Choroid plexus epithelial cell (primary cell): Measurements from ENCODE around the gene DAAM2.

Source experiments
- DNase-seq: peaks from one replicate; pipeline ENCODE4 v3.0.0-alpha.2; 2010; ENCODE audit warnings: low read depth
- H3K4me3 ChIP-seq: 2 replicates; pipeline ENCODE4 v1.5.1; 2011; ENCODE audit warnings: low read depth, mild to moderate bottlenecking, control low read depth, low read length, moderate library complexity
- TF ChIP-seq, protein P1 (sequence below): conservative IDR thresholded peaks from 2 replicates; pipeline ENCODE4 v1.5.1; 2011; ENCODE audit warnings: low read depth, mild to moderate bottlenecking, control low read depth, inconsistent platforms, low read length, moderate library complexity

The DAAM2 gene

DNA sequence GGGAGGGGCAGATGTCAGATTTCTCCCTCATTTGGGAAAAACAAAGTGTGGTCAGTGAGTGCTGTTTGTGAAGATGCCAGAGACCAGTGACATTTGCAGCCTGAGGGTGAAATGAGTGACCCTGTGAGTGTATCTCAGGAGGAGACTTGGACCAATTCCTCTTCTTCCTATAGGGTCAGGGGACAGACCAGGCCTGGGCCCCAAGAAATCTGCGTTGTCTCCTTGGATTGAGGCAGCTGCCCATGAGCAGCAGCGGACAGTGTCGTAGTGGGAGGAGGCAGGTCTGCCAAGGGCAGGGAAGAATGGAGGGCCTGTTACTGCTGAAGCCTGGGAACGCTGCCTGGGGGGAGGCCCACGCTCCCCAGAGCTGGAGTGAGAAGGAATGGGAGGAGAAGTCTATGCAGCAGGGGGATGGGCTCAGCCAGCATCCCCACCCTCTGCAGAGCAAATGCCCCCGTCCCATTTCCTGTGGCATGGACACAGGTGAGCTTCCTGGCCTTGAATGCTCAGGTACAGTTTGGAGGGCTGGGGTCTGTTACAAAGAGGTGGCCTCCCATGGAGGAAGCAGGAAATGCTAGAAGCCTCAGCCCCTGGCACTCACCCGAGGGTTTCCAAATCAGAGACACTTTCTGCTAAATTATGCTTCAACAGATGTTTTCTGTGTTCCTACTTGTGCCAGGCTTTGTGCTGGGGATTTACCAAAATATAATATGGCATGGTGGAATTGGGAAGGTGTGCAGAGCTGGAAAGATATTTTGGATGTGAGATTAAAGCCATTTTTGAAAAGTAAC, 29.8 kb downstream of the DAAM2 start:
- no peak overlapping the region for H3K4me3 ChIP-seq
- no peak for DNase-seq
- TF ChIP-seq, protein P1, sequence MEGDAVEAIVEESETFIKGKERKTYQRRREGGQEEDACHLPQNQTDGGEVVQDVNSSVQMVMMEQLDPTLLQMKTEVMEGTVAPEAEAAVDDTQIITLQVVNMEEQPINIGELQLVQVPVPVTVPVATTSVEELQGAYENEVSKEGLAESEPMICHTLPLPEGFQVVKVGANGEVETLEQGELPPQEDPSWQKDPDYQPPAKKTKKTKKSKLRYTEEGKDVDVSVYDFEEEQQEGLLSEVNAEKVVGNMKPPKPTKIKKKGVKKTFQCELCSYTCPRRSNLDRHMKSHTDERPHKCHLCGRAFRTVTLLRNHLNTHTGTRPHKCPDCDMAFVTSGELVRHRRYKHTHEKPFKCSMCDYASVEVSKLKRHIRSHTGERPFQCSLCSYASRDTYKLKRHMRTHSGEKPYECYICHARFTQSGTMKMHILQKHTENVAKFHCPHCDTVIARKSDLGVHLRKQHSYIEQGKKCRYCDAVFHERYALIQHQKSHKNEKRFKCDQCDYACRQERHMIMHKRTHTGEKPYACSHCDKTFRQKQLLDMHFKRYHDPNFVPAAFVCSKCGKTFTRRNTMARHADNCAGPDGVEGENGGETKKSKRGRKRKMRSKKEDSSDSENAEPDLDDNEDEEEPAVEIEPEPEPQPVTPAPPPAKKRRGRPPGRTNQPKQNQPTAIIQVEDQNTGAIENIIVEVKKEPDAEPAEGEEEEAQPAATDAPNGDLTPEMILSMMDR, result no peak

DNA sequence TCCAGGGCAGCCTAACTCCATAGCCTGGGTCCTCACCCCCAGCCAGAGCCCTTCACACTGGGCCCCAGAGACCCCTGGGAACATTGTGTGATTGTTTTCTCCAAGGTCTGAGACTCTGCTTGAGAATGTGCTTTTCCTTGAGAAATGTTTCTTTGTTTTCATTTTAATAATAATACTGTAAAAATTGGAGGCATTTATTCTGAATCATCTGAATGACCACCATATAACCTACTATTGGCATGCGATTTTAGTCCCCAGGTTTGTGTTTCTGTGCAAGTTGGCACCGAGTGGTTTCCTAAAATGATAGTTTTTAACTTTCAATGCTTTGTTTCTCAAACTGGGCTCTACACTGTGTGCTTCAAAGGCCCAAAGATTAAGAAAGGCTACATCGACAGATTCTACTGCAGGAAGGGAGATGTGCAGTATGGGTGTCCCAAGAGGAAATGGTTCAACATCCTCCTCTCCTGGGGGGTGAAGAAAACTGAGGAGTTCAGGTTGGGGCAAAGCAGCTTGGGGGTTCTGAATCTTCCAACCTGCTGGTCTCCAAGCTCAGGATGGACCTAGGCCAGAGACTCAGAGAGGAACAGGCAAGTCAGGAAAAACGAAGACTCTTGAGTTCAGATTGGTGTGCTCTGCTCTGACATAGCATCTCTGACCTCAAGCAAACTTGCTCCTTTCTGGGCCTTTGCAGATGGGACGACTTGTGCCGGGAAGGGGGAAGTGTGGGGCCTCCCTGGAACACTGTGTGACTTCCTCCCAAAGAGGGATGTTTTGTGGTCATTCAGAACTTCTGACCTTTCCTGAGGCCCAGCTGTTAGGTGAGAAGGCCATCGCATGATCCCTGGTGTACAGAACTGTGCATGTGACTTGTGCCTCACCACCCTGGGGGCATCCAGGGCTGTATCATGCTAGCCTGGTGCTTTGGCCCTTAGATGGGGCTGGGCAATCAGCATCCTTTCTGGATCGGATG, 31.0 kb downstream of the DAAM2 start:
- no peak for DNase-seq
- no peak overlapping the region for H3K4me3 ChIP-seq
- TF ChIP-seq, protein P1, result no peak

DNA sequence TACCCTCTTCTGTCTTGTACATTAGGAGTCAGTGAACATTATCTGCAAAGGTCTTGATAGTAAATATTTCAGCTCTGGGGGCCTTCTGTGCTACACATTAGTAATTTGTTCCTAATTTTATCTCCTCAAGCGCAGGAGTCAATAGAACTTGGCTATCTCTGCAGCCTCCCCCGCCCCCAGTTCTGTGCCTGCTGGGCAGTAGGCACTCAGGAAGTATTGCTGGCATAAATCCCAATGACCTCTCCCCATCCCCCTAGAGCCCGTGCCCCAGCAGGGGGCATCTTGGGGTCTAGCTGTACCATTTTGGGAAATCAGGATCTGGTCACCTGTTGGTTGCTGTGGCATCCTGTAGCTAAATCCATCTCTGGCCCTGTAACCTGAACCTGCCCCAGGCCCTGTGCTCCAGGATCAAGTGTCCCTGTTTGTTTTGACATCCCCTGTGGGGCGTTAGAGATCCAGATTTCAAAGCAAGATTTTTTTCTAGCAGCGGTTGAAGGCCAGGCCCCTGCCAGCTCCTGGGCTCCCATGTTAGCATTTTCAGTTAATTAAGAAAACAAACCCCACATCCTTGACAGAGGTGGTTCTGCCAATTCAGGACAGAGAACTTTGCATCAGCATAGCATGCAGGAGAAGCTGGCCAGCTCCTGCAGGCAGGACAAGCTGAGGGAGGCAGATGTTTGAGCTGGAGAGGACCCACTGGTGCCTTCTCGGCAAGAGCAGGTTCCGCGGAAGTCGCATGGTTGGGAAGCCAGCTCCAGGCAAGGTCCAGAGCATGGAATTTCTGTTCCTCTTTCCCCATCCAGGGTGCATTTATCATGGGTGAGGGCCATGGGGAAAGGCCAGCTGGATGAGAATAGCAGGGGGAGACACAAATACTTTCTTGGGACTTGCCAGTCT, 32.1 kb downstream of the DAAM2 start:
- DNase-seq, result no peak
- TF ChIP-seq, protein P1, result no peak
- no peak overlapping the region for H3K4me3 ChIP-seq

DNA sequence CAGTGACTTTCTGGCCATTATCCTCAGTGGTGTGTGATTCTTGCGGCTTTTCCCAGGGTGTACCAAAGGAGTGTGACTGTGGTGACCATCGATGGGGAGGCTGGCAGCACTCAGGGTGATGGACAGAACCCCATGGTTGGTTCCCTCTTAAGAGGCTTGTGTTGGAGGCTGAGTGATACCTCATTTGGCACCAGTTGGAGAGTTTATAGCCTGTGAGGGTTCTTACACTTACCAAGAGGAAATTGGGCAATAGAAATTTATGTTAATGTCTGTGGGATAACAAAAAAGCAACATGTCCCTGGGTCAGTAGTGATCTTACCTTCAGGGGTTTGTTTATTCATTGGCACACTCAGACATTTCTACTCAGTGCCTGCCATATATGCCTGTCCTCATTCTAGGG, 37.2 kb downstream of the DAAM2 start:
- TF ChIP-seq, protein P1, result no peak
- DNase-seq, result no peak

DNA sequence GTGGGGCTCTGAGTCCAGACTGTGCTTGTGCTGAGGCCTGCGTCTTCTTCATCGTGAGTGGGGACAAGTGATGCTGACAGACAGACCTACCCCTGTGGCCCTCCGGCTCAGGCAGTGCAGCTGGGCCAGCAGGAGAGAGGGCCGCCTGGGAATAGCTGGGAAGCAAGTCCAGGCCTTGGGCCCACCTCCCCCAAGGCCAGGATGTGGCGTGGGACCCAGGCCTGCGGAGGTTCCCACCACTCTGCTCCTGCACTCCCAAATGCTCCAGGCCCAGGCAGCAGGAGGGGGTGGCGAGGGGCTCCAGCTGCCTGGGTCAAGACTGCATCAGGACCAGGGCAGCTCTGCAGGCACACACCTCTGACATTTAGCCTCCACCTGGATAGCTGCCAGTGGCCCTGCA, 38.3 kb downstream of the DAAM2 start:
- DNase-seq, result no peak
- H3K4me3 ChIP-seq, result no peak overlapping the region
- TF ChIP-seq, protein P1, result no peak

More for the DNA sequence above, 37.2 kb downstream of the DAAM2 start:
- no peak overlapping the region for H3K4me3 ChIP-seq

DNA sequence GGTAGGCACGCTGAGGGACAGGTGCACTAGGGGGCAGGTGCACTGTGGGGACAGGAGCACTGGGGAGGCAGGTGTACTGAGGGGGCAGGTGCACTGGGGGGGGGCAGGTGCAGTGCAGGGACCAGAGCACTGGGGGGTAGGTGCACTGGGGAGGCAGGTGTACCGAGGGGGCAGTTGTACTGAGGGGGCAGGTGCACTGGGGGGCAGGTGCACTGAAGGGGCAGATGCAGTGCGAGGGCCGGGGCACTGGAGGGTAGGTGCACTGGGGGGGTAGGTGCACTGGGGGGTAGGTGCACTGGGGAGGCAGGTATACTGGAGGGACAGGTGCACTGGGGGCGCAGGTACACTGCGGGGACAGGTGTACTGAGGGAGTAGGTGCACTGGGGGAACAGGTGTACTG, 39.5 kb downstream of the DAAM2 start:
- TF ChIP-seq, protein P1, result no peak
- no peak for DNase-seq
- H3K4me3 ChIP-seq, result no peak overlapping the region
